NCI-H1092 (cell line): ENCODE measurements around the gene TPP2.

ENCODE experiments used
- DNase-seq: peaks from one replicate; lab custom pipeline; 2025; lab: John Stamatoyannopoulos, UW

The TPP2 gene

DNA sequence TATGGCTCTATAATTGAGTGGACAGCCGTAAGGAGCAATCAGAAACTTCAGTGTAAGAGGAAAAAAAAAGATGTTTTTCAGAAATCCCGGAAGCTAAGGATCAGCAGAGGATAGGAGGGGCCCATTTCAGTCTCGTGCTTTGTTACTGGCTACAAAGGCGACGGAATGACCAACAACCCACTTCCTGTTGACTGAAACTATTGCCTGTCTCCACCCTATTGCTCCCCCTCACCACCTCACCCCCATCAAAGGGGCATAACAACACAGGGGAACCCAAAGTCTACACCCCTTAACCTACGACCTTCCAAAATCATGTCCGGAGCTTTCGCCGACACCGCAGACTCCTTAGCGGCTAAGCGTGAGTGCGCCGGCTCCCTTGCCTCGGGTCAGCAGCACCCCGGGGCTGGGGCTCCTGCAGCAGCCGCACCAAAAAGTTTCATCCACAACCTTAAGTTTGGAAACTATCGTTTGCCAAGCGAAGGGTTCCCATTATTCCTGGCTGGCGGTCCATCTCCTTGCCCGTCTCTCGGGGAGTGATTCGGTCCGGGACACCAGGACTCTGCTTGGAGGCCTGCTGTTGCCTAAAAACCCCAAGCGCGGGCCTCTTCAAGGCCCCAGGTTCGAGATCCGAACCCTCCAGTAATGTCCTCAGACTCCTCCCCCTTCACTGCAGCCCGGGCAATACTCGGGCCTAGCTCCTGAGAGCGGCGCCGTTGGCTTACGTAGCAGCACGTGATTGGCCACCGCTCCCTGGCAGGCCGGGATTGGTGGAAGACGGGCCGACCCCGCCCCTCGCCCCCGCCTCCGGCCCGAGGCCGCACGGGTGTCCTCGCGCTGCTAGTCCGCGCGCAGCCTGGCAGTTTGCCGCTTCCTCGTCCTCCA is at the start of gene TPP2:
TSS of gene TPP2 (plus strand) at position 840 of the 882 bp plus-strand sequence. CDS start 53 bp downstream, outside the sequence.
- DNase-seq, result peak; percentile 99

DNA sequence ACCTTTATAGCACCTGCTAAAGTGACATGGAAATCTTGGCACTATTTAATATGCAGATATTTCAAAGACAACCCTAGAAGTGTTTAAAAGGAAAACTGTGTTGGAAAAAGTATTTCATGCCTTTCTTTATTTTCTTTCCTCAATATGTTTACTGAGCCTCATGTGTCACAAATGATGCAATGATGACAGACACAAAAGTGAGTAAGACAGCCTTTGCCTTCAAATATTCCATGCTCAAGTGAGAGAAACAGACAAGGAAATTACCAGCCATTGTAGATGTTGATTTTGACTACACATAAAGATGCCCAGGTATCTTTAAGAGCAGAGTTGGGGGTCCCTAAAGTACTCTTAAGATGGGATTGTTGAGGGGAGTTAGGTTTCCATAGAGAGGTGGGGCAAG is 48.0 kb upstream of the TPP2 start:
- DNase-seq, result no peak

DNA sequence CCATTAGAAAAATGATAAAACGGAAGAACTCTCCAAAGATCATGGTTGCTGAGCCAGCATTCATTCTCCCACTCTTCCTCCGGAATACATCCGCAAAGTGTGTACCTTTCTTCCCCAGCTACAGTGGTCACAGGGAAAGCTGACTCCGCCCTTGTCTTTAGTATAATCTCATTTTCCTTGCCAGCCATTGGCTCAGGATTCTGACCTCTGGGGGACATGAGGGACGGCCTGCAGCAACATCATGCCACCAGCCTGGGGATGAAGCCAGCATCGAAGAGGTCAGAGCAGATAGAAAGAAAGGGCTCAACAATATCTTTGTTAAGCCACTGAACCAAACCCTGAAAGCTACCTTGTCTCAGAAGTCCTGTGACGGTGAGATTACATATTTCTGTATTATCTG is 46.3 kb upstream of the TPP2 start:
- no peak for DNase-seq

DNA sequence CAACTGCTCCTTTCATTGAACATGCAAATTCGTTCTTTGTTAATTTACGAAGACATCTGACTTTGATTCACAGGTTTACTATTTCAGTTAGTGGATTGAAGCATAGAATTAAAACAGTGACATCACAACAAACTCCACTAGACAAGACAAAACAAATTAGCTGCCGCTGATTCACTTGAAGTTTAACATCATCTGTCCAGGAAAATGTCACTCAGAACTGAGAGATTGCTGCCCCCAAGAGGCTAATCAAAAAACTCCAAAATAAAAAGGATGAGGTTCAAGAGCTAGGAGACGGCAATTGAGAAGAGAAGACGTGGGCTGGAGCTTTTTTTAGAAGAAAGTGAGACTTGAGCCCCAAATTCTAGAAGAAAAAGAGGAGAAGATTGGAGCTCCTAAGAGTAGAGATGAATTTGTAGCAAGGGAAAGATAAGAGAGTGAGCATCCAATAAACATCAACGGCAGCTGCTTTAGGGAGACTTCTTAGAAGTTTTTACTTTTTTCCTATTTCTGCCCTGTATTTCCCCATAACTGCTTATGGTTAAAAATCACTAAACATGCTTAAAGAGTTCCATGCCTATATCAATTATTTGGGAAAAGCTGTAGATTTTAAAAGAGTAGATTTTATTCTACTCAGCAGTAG is 40.8 kb upstream of the TPP2 start:
- peak; percentile 48 for DNase-seq

DNA sequence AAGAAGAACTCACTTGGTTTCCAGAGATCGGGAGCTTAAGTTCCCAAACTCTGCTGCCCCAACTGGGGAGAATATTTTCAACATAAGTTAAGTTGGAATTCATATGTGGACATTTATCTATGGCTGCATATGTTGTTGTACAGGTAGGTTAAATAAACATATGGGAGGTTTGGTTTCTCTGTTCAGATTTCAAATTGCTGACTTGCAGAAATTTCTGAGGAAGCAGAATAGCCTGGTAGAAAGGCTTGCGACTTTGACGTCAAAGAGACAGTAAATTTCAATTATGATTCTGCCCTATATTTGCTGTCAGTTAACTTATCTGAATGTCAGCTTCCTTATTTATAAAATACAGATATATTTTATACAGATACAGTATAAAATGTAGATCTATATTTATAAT is 40.0 kb upstream of the TPP2 start:
- DNase-seq, result no peak

- no peak for DNase-seq
These were observed 38.8 kb upstream of the TPP2 start for GRCh38 chr13:102558029-102558428.

DNA sequence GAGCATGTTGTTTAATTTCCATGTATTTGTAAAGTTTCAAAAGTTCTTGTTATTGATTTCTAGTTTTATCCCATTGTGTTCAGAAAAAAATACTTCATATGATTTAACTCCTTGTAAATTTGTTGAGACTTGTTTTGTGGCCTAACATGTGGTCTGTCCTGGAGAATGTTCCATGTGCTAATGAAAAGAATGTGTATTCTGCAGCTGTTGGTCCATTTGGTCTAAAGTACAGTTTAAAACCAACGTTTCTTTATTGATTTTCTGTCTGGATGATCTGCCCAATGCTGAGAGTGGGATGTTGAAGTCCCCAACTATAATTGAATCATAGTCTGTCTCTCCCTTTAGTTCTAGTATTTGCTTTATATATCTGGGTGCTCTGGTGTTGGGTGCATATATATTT is 34.9 kb upstream of the TPP2 start:
- no peak for DNase-seq

DNA sequence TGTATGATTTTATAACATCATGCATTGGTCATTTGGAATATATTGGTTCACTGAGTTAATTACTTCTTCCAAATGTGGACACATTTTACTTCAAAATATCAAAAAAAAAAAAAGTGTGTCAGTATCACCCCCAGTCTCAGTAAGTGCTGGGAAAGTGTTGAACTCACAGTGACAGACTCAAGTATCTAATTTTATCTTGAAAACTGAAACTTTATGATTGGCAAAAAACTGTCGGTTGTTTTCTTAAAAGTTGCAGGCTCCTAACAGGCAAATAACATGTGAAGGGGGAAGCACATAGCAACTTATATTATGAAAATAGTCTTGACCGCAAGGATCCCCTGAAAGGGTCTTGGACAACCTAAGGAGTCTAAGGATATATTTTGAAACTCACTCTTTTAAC is 33.5 kb upstream of the TPP2 start:
- no peak for DNase-seq

- DNase-seq, result no peak
These were observed 32.2 kb upstream of the TPP2 start for GRCh38 chr13:102564564-102564963.

GRCh38 chr13:102566513-102566912 is 30.3 kb upstream of the TPP2 start:
- no peak for DNase-seq

GRCh38 chr13:102567857-102568256 is 28.9 kb upstream of the TPP2 start:
- DNase-seq, result no peak

DNA sequence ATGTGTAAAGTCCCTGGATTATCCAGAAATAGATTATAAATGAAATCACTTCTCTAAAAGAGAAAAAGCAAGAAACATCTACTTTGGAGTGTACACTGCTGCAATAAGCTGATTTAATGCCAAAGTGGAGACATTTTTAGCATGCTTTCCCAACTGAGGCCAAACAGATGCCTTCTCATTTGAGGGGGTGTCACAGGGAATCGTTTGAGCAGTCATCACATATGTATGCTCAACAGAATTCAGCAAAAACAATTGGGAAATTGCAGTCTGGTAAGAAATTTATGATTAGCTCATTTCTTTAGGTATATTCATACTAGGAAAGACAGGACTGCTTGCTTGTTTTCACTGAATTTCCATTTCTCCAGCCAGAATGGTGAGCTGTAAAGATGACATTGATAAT is 27.3 kb upstream of the TPP2 start:
- DNase-seq, result no peak

DNA sequence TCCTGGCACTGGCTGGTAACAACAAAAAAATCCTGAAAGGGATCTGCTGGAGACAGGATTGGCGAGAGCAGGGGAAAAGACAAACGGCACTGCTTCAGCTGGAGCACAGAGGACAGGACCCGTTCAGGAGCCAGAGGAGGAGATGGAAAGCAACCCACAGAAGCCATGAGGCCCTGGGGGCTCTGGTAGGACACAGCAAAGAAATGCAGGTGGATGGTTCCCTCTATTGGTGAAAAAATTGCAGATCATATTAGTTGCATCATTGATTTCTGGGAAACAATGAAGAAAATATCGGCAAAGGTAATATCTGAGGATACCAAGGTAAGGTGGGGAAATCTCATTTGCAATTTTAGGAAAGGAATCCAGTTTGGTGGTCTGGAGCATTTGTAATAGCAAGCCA is 25.7 kb upstream of the TPP2 start:
- no peak for DNase-seq

DNA sequence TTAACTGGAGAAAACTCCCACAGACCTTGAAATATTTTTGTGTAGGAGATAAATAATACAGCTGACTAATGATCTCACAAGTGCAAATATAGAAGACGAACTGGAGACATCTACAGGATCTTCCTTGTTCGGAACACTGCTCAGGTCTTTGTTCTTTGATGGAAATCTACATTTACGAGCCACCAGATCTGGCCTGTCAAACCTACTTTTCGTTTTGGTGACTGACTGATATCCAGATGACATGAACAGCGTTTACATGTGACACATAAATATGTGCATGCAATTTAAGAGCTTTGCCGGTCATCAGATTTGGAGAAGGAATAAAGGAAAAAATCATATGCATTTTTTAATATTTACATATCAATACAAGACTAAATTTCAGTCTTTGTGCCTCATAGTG is 24.5 kb upstream of the TPP2 start:
- DNase-seq, result no peak

- DNase-seq, result peak; percentile 44
These were observed 16.1 kb upstream of the TPP2 start for GRCh38 chr13:102580552-102581169.

- DNase-seq, result no peak
These were observed 14.5 kb upstream of the TPP2 start for GRCh38 chr13:102582256-102582655.

GRCh38 chr13:102584434-102584833 is 12.4 kb upstream of the TPP2 start:
- no peak for DNase-seq

DNA sequence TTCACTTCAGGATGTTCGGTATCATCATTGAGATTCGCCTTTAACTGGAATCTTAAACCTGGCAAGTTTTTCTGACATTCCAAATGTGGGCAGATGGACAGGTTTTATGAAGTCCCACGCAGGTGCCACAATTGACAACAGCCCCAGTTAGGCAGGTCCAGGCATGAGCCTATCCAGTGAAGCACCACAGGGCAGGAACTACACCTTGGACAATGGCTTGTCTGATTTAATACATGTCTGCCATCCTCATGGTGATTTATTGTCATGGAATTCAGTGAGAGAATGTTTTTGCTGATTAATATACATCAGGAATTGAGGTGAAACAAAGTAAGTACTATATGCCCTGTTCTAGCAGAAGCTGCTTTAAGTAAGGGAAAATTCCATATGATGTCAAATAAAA is 10.2 kb upstream of the TPP2 start:
- no peak for DNase-seq

- DNase-seq, result no peak
These were observed 8.9 kb upstream of the TPP2 start for GRCh38 chr13:102587916-102588315.

- no peak for DNase-seq
These were observed 7.4 kb upstream of the TPP2 start for GRCh38 chr13:102589301-102589822.

DNA sequence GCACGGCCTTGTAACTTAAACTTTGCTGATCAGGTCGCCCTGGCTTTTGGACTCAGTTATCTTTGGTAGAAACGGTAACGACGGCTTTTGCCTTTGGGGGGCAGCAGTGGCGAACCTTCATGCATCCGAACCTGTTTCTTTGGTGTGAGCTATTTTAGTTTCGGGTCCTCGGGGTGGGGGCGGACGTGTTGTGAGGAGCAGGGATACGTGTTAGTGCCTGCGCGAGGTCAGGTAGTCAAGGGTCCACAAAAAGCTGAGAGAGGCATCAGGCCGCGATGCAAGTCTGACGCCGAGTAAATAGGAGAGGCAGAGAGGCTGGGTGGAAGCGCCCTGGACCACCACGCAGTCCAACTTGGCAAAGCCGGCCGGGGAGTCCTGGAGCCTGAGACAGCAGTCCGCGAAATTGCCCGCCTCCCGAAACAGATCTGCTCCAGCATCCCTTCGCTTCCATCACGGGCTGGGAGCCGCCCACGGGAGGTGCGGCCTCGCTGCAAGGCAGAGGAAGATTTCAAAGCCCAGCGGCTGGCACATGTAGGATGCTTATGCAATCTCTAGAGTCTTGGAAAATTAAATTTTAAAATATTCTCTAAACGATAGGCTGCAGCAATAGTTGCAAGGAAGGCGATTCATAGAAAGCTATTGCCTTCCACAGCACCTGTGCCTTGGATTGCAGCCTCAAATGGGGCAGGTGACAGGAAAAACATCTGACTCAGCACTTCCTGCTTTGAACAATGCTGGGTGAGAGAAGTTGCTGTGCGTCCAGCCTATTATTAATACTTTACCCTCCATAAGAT is 4.6 kb upstream of the TPP2 start:
- DNase-seq, result peak; percentile 70

- DNase-seq, result no peak
These were observed 3.3 kb upstream of the TPP2 start for GRCh38 chr13:102593466-102593865.
